GM23248 (cell line): ENCODE measurements around the gene HEPACAM. TPM values are rescaled to one million over a fixed set of nuclear protein-coding genes. Genes with fewer than 3 reads are reported as not detected.

Experiments used
- DNase-seq: peaks from one replicate; pipeline ENCODE4 v3.0.0-alpha.2; 2015
- H2AFZ ChIP-seq: fragments of 200-600 bp; sonication (generic); 2 replicates; pipeline ENCODE4 v1.6.1; 2016; ENCODE audit warnings: antibody characterized with exemption
- H3F3A ChIP-seq: fragments of 200-600 bp; sonication (generic); 2 replicates; pipeline ENCODE4 v1.6.1; 2016; ENCODE audit warnings: mild to moderate bottlenecking, antibody characterized with exemption, mixed run types; ENCODE audit not compliant: insufficient read depth
- H3K27ac ChIP-seq: fragments of 200-600 bp; sonication (generic); 2 replicates; pipeline ENCODE4 v1.5.1; 2016; ENCODE audit warnings: mild to moderate bottlenecking
- H3K27me3 ChIP-seq: fragments of 200-600 bp; sonication (generic); replicated peaks from 2 replicates; pipeline ENCODE4 v1.6.1; 2016; ENCODE audit warnings: mild to moderate bottlenecking; ENCODE audit not compliant: insufficient read depth
- H3K36me3 ChIP-seq: fragments of 200-600 bp; sonication (generic); 2 replicates; pipeline ENCODE4 v1.6.1; 2016; ENCODE audit warnings: low read depth, mild to moderate bottlenecking
- H3K4me1 ChIP-seq: fragments of 200-600 bp; sonication (generic); 2 replicates; pipeline ENCODE4 v1.6.1; 2016; ENCODE audit warnings: mild to moderate bottlenecking; ENCODE audit not compliant: insufficient read depth
- H3K4me2 ChIP-seq: fragments of 200-600 bp; sonication (generic); one replicate; pipeline ENCODE4 v1.6.1; 2016; ENCODE audit warnings: mild to moderate bottlenecking; ENCODE audit not compliant: unreplicated experiment
- H3K4me3 ChIP-seq: fragments of 200-600 bp; sonication (generic); 2 replicates; pipeline ENCODE4 v1.5.1; 2016; ENCODE audit warnings: mild to moderate bottlenecking
- H3K79me2 ChIP-seq: fragments of 200-600 bp; sonication (generic); 2 replicates; pipeline ENCODE4 v1.6.1; 2016; ENCODE audit warnings: mild to moderate bottlenecking; ENCODE audit not compliant: insufficient read depth
- H3K9ac ChIP-seq: fragments of 200-600 bp; sonication (generic); 2 replicates; pipeline ENCODE4 v1.6.1; 2016; ENCODE audit warnings: mild to moderate bottlenecking
- H3K9me2 ChIP-seq: fragments of 200-600 bp; sonication (generic); 2 replicates; pipeline ENCODE4 v1.6.1; 2016; ENCODE audit warnings: mixed run types, mild to moderate bottlenecking, moderate library complexity; ENCODE audit not compliant: insufficient read depth
- H3K9me3 ChIP-seq: fragments of 200-600 bp; sonication (generic); one replicate; pipeline ENCODE4 v1.6.1; 2017; ENCODE audit warnings: low read depth
- H4K20me1 ChIP-seq: fragments of 200-600 bp; sonication (generic); 2 replicates; pipeline ENCODE4 v1.6.0; 2016; ENCODE audit not compliant: insufficient read depth
- EZH2 ChIP-seq: fragments of 200-600 bp; sonication (generic); IDR thresholded peaks from 2 replicates; pipeline ENCODE4 v1.6.1; 2018; ENCODE audit warnings: antibody characterized with exemption, mild to moderate bottlenecking; ENCODE audit not compliant: insufficient read depth, poor library complexity, severe bottlenecking
- EZH2phosphoT487 ChIP-seq: fragments of 200-600 bp; sonication (generic); IDR thresholded peaks from 2 replicates; pipeline ENCODE4 v1.6.1; 2018; ENCODE audit warnings: antibody characterized with exemption, moderate library complexity, mild to moderate bottlenecking, low read depth; ENCODE audit not compliant: insufficient read depth
- WGBS, 2 experiments: methylation state at CpG; one replicate each; pipeline ENCODE4 v1.1.6; 2015 to 2017; ENCODE audit warnings: low lambda C conversion rate in 2 of 2, low coverage in 1 of 2; ENCODE audit errors: missing lambda C conversion rate in 2 of 2; 5-methylcytosine and 5-hydroxymethylcytosine counted together
- in situ Hi-C: fragments of 300-500 bp; cut with MboI; formaldehyde crosslinking; loops from 2 replicates; pipeline ENCODE4 v1.15.0; 2020
- polyA plus RNA-seq: library from polyadenylated mRNA; unstranded; fragments of >200 nt; fragmentation: Nextera tagmentation; extraction: Ambion mirVana; gene quantifications from 2 replicates; pipeline ENCODE4 v1.2.1, GENCODE V29; 2016
- total RNA-seq: library from RNA; depleted of rRNA; stranded (reverse); fragments of >200 nt; shearing (Covaris generic); gene quantifications from 2 replicates; pipeline ENCODE4 v1.2.3, GENCODE V29; 2014

The HEPACAM gene
- total and polyA plus RNA-seq, 2 experiments from 2014 or later, result not detected

DNA sequence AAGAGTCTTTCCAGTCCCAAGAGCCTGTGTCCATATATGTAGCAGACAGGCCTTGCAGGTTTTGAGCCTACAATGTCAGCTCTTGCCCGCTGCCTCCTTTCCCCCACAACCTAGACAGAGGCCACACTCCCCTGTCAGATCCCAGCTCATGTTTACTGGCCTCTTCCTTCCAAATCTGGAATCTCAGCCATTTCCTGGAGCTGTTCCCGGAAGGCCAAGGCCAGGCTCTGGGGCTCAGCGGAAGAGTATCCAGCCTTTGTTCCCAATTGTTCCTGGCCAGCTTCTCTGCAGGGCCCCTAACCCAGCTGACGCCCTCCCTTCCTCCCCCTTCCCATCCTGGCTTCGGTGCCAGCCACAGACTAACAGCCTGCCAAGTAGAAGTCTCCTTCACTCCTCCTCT is 37.1 kb downstream of the HEPACAM start:
- no peaks in the 10 kb centered on the region for H3K9me3 ChIP-seq
- H3F3A ChIP-seq, result peaks cover 45% of the 10 kb centered on the region
- H3K4me1 ChIP-seq, result peaks cover 48% of the 10 kb centered on the region
- no peaks in the 10 kb centered on the region for H3K79me2 ChIP-seq
- H3K4me3 ChIP-seq, result peak overlapping the region; percentile 1; the same call in 1 of the 2 replicates
- H3K27ac ChIP-seq, result peak overlapping the region; percentile 87
- no peaks in the 10 kb centered on the region for H4K20me1 ChIP-seq
- in situ Hi-C loops, result no loop called here
- 0 to 5% methylated on average over 5 of the region's 5 CpGs for WGBS, 2 experiments
- peak overlapping the region; percentile 59 for H3K9ac ChIP-seq
- H3K36me3 ChIP-seq, result no peaks in the 10 kb centered on the region
- no peaks in the 10 kb centered on the region for H3K27me3 ChIP-seq
- peak overlapping the region; percentile 71 for H2AFZ ChIP-seq
- no peaks in the 10 kb centered on the region; the same call in 1 of the 2 replicates for H3K9me2 ChIP-seq
- peak overlapping the region; percentile 73 for H3K4me2 ChIP-seq
- TF ChIP-seq EZH2 (no peak), EZH2phosphoT487 (no peak)
- DNase-seq, result peak; percentile 78

DNA sequence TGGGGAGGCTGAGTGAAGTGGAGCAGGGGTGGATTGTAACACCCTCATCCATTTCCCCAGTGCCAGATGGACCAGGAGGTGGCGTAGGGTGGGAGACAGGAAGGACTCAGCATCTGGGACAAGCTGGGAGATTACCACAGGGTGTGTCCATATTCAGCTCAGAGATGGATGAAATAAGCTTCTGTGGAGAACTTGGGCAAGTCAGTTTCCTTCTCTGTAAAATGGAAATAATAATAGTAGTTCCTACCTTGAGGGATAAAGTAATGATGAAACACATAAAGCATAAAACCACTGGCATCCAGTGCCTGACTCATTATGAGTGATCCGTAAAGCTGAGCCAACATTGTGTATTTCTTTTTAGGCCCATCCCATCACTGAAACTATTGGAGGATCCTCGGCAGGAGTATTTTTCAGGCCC is 37.6 kb downstream of the HEPACAM start:
- no peaks in the 10 kb centered on the region for H3K79me2 ChIP-seq
- peak overlapping the region; percentile 87 for H3K27ac ChIP-seq
- DNase-seq, result peak; percentile 94
- H3K9me3 ChIP-seq, result no peaks in the 10 kb centered on the region
- no peaks in the 10 kb centered on the region for H4K20me1 ChIP-seq
- peaks cover 48% of the 10 kb centered on the region for H3K4me1 ChIP-seq
- WGBS, 2 experiments, result 2 to 6% methylated on average over 3 of the region's 3 CpGs
- H3K4me2 ChIP-seq, result peak overlapping the region; percentile 73
- no peaks in the 10 kb centered on the region for H3K36me3 ChIP-seq
- no peaks in the 10 kb centered on the region for H3K27me3 ChIP-seq
- peak overlapping the region; percentile 71 for H2AFZ ChIP-seq
- TF ChIP-seq EZH2phosphoT487 (no peak), EZH2 (no peak)
- in situ Hi-C loops, result no loop called here
- 0 out of 2 replicates have a peak overlapping the region, but pooled peaks have one; percentile 1 for H3K4me3 ChIP-seq
- H3F3A ChIP-seq, result peaks cover 45% of the 10 kb centered on the region
- no peaks in the 10 kb centered on the region; the same call in 1 of the 2 replicates for H3K9me2 ChIP-seq
- H3K9ac ChIP-seq, result peak overlapping the region; percentile 59

DNA sequence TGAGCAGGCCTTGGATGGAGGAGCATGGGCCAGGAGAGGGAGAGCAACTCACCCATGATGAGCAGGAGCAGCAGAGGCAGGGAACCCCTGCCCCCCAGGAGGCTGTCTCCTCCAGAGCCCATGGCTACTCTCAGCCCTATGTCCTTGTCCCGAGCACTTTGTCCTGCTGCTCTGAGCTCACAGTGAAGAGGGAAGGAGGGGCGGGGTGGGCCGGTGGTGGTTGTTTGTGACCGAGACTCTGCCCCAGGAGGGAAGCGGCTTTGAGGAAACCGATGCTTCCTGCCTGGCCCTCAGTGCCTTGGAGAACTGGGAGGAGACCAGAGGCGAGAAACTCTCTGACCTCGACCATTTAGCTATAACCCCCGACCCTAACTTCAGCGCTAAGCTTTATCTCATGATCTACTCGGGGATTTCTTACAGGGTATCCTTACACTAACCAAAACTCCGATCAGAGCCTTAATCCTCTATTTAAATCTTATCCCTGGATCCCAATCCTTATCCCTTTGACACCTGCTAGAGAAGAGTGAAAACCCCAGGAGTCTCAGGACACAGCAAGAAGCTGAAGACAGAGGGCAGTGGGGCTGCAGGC is 38.1 kb downstream of the HEPACAM start, which contains the start of gene ROBO4:
Gene ROBO4 (minus strand): TSS at position 192 of the 589 bp plus-strand sequence. CDS start 70 bp downstream, at position 122.
- WGBS, 2 experiments, result 67 to 72% methylated on average over 12 of the region's 12 CpGs
- Histone ChIP-seq H3K9ac (peak within 1 kb of the TSS; percentile 59), H2AFZ (peak within 1 kb of the TSS; percentile 71), H3K4me2 (peak within 1 kb of the TSS; percentile 73), H3K4me3 (peak within 1 kb of the TSS; percentile 1; the same call in 1 of the 2 replicates), H3K9me2 (no peaks in the 10 kb centered on the region; the same call in 1 of the 2 replicates), H3K4me1 (peaks cover 48% of the 10 kb centered on the region), H3K79me2 (no peaks in the 10 kb centered on the region), H3K27ac (peak within 1 kb of the TSS; percentile 87), H3K27me3 (no peaks in the 10 kb centered on the region), H4K20me1 (no peaks in the 10 kb centered on the region), H3K9me3 (no peaks in the 10 kb centered on the region), H3F3A (peaks cover 45% of the 10 kb centered on the region), H3K36me3 (no peaks in the 10 kb centered on the region)
- DNase-seq, result no peak
- no peak for TF ChIP-seq EZH2phosphoT487
- TF ChIP-seq EZH2, result no peak
- in situ Hi-C loops, result no loop called here

DNA sequence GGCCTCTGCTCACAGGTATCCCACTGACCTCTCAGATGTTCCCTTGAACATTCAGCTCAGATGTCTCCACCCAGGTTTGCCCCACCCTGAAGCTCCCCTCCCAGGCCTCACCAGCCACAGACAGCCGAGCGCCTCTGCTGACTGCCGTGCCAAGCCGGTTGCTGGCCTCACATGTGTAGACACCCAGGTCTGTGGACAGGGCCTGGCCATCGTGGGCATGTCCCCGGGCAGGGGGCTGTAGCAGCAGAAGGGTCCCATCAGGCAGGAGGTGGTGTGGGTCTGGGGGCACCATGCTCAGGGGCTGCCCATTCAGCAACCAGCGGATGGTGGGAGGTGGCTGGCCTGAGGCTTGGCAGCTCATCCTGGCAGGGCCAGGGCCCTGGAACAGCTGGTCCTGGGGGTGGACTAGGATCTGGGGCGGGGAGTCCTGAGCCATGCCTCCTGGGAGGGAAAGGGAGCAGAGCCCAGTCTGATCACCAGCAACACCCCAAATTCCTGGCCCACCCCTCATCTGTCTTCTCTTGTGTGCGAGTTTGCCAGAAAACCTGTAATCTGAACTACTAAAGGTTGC is 38.9 kb downstream of the HEPACAM start:
- H3K4me3 ChIP-seq, result no peak overlapping the region
- no peak overlapping the region for H3K27ac ChIP-seq
- no peaks in the 10 kb centered on the region for H3K9me3 ChIP-seq
- peaks cover 48% of the 10 kb centered on the region for H3K4me1 ChIP-seq
- peak overlapping the region; percentile 27; the same call in 1 of the 2 replicates for H2AFZ ChIP-seq
- no peak for DNase-seq
- no peak overlapping the region for H3K9ac ChIP-seq
- H3K79me2 ChIP-seq, result no peaks in the 10 kb centered on the region
- in situ Hi-C loops, result no loop called here
- 40 to 58% methylated on average over 8 to 9 of the region's 9 CpGs for WGBS, 2 experiments
- TF ChIP-seq EZH2phosphoT487 (no peak), EZH2 (no peak)
- no peaks in the 10 kb centered on the region for H3K36me3 ChIP-seq
- no peaks in the 10 kb centered on the region for H3K27me3 ChIP-seq
- H3K4me2 ChIP-seq, result peak overlapping the region; percentile 11
- no peaks in the 10 kb centered on the region; the same call in 1 of the 2 replicates for H3K9me2 ChIP-seq
- H4K20me1 ChIP-seq, result no peaks in the 10 kb centered on the region
- peaks cover 43% of the 10 kb centered on the region for H3F3A ChIP-seq
